ENCODE results near the gene FBXO5.
"Not testable (repeated sequence)": the region's sequence is repeated elsewhere in the genome, so short reads cannot be mapped to it uniquely, and the experiment has no call there.

- not testable (repeated sequence) for TF ChIP-seq CTCF (optimal IDR thresholded peaks at IDR 0.05 in 1 of 3, IDR thresholded peaks at IDR 0.05 in 1 of 3, conservative IDR thresholded peaks at IDR 0.05 in 1 of 3; ENCODE audit: extremely low read depth in 1 of 3, insufficient read depth in 2 of 3, low read length in 3 of 3); EZH2 (IDR thresholded peaks at IDR 0.05; ENCODE audit: low read length)
These were observed 16.5 kb downstream of the FBXO5 start for GRCh38 chr6:152966168-152966894.
